Measurements from ENCODE around the gene ASTN2.

- TF ChIP-seq CTCF (IDR thresholded peaks at IDR 0.05; ENCODE audit: low read depth, low read length, poor library complexity, severe bottlenecking) = no peak
- TF ChIP-seq EZH2phosphoT487 (IDR thresholded peaks at IDR 0.05; ENCODE audit: borderline replicate concordance, low read length) = no peak
These were observed 821.9 kb downstream of the ASTN2 start for GRCh38 chr9:116592970-116593369.

Measured in DOHH2 (cell line).